Activated CD4-positive, alpha-beta T cell treated with anti-CD3 and anti-CD28 coated beads, Interleukin-2, amount 50 U/mL, for 1 hour (primary cell): ENCODE measurements around the gene LBHD2.

Experiments
- DNase-seq: peaks from one replicate; pipeline ENCODE4 v3.0.0-alpha.2; 2020

Gene LBHD2

GRCh38 chr14:103121121-103121845 lies 37.3 kb downstream of the LBHD2 start:
- no peak for DNase-seq

DNA sequence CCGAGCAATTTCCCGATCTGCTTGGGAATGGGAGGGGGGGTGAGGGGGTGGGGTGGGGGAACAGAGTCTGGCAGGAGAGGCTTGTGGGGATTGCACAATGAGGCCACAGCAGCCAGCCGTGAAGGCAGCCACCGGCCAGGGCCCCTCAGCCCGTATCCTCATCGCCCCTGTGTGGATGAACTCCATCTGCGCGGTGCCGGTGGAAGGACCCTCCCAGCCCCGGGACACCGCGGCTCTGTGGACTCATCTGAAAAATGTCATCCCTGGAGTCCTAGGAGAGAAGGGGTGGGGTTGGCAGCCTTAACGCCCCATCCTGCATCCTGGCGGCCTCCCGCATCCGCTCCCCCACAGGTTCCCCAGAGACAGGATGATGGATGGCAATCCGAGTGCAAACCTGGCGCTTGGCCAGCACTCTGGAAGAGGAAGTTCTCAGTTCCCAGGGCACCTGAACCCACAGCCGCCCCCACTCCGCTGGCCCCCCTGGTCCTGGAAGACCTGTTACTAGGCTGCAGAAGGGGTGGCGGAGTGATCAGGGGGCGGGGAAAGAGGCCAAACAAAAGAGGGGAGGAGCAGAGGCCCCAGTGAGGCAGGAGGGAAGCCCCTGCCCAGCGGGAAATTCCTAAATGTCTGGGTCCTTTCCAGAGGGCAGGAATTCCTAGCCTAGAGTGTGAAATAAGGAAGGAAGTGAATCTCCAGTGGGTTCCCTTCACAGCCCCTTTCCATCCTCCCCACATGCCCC lies 38.0 kb downstream of the LBHD2 start:
- DNase-seq: no peak

DNA sequence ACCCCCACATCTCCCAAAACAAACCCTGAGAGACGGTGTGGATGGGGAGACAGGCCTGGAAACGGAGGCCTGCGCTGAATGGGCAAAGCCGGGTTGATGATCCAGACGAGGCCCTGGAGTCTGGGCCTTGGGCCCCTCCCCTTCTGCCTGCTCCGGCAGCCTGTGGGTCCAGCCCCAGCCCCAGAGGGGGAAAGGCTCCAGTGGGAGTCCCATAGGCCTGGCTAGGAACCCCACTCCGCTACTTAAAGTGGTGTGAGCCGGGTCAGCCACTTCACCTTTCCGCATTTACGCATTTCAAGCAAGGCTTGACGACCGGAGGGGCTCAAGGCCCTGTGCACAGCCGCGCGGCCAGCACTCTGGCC lies 38.6 kb downstream of the LBHD2 start:
- DNase-seq: no peak

GRCh38 chr14:103122947-103123633 lies 39.1 kb downstream of the LBHD2 start, which contains the start of gene TNFAIP2:
TSS of gene TNFAIP2 (plus strand) at chr14:103123461. CDS start at chr14:103126458, 2,997 bp downstream.
- no peak for DNase-seq

DNA sequence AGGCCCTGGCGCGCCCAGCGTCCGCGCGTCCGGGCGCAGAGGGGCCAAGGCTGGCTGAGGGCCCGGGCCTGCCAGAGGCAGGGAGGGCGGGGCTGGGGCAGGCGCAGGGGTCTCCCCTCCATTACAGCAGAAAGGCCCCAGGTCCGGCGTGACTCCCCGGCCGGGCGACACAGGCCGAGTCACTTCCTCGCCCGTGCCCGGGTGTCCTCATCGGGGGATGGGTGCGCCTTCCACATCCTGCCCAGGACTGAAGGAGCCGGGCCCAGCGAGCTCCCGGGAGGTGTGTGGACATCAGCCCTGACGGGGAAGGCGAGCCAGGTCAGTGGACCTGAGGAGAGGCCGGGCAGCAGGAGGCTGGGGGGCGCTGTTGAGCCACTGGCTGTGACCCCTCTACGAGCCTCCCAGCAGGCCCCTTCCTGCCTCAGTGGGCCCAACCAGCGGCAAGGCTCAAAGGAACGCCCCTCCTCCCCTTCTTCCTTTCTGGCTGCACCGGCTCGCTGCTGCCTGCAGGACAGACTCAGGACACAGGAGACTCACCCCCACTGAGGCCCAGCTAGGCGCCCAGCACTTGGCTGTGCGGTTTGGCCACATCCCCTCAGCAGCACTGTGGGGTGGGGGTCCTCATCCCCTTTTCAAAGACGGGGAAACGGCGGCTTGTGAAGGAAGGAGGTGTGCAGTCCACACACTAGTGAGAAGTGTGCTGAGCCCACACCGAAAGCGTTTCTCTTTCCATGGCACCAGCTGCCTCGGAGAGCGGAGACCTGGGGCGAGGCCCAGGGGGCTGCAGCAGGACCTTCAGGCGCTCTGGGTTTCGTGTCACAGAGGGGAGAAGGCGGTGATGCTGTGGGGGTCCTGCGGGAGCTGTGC lies 39.9 kb downstream of the LBHD2 start:
- DNase-seq: no peak

DNA sequence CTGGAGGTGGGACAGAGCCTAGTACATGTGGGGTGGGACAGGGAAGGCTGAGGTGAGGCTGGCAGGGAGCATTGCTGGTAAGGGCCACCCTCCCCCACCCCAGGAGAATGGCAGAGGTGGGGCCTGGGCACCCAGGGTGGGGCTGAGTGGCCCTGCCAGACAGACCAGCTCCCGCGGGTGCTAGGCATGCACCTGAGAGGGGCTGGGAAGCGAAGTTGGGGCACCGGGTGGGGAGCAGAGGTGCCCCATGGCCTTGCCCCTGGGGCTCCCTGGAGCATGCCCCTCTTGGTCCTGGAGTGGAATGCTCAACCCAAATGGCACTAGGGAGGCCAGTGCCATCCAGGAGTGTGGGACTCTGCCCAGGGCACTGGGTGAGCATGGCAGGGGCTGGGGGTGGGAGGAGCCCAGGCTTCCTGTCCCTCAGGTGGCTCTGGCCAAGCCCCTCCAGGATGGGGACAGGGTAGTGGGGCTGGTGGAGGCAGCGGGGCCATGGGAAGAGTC lies 40.5 kb downstream of the LBHD2 start:
- DNase-seq: no peak

DNA sequence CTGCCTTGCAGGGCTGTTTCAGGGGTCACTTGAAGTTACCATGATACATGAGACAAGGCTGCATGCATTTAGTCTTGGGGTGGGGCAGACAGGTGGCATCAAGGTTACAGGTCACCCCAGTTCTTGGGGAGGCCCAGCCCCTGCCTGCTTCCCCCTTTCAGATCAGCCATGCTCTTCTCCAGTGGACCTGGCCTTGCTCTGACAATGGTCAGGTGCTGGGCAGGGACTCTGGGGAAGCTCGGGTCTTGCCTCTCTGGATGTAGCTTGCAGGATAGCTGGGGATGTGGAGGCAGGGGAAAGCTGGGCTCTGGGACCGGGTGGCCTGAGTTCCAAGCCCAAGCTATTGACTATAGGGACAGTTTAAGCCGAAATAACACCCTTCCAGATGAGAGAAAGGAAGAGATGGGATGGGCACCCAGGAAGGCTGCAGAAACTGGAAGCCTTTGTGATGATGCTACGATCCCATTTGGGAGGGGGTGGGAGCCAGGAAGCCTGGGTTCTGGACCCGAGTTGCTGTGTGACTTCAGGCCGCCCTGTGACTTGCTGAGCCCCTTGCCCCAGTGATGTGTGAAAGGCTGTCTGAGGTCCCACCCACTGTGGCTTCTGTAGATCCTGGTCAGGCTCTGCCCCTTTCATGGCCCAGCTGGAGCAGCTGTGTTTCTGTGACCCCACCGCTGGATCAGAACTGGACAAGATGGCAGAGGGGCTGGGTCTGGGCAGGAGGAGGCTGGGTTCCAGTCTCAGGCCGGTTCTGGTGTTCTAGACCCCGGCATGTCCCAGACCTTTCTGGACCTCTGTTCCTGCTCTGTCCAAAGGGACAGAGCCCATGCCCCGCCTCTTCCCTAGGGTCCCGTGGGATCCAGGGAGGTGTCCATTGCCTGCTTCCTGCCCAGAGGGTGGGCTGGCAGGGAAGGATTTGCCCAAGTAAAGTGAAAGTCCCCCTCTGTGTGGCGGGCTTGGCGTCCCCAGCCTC lies 41.4 kb downstream of the LBHD2 start:
- DNase-seq: no peak

- DNase-seq: no peak
Measured at GRCh38 chr14:103126088-103126872, 42.3 kb downstream of the LBHD2 start.

GRCh38 chr14:103126873-103127304 lies 42.9 kb downstream of the LBHD2 start:
- no peak for DNase-seq

- DNase-seq: no peak
Measured at GRCh38 chr14:103127356-103127755, 43.3 kb downstream of the LBHD2 start.

- DNase-seq: no peak
Measured at GRCh38 chr14:103127861-103128598, 44.0 kb downstream of the LBHD2 start.

DNA sequence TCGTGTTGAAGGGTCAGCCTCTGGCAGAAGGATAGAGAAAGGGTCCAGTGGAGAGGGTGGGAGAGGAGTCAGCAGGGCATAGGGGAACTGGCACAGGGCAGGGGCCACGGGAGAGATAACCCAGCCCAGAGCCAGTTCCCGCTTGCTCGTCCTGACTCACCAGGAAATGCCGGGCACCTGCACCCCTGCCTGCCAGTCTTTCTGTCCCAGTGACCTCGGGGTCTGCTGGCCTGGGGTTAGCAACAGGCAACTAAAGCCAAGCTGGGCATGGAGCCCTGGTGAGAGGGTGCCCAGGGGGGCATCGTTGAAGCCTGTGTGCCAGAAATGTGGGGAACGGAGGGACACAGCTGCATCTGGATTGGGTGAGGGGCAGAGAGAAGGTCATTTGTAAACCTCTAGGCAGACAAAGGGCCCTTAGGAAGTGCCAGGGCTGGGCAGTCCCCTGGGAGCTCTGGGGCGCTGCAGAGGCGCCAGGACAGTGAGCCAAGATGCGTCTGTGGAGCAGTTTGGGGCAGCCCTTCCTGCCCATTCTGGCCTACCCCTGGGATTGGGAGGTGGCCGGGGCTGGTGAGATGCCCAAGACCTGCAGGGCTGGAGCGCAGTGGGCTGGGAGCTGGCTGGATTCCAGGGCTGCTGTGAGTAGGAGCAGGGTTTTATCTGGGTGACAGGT lies 44.8 kb downstream of the LBHD2 start:
- DNase-seq: no peak

DNA sequence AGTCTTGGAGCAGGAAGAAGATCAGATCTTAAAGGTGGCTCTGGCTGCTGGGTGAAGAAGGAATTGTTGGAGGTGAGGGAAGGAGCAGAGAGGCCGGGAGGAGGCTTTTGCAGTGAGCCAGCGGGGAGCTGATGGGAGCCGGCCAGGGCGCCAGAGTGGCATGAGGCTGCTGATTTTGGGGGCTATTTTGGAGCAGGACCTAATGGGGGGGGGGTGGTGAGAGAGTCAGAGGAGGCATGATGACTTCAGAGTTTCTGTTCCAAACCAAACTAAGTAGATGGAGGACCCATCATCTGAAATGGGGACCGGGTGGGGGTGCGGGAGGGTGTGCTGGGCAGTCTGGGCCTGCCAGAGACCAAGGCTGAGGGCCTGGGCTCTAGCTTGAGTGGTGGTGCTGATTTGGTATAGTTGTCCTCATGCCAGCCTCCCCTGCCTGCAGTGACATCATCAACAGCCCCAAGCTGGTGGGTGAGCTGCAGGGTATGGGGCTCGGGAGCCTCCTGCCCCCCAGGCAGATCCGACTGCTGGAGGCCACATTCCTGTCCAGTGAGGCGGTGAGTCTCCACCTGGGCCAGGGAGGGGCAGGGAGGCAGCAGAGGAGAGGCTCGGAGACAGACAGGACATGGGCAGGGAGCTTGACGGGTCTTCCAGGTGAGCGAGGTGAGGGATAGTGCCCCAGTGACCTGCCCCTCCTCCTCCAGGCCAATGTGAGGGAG lies 45.4 kb downstream of the LBHD2 start:
- no peak for DNase-seq

DNA sequence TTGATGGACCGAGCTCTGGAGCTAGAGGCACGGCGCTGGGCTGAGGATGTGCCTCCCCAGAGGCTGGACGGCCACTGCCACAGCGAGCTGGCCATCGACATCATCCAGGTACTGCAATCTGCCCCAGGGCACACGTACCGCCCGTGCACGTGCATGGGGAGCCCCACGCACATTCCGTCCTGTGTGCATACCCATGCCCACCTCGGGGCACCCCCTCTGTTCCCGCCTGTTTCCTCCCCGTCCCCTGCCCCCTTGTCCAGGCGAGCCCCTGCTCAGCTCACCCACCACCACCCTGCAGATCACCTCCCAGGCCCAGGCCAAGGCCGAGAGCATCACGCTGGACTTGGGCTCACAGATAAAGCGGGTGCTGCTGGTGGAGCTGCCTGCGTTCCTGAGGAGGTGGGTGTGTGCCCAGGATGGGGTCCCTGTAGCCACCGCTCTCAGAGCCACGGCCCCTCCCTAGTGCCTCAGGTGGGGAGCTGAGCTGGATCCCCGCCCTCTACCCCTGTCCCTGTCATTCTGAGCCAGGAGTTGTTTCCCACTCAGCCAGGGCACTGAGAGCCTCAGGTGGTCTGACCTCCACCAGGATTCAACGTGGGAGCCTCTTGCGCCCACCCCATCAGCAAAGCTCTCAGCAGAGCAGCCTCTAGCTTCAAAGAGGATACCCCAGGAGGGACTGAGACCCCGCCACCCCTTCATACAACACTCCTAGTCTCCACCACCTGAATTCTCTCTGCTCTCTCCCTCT lies 46.2 kb downstream of the LBHD2 start:
- DNase-seq: no peak

GRCh38 chr14:103130965-103131364 lies 47.0 kb downstream of the LBHD2 start:
- no peak for DNase-seq

- DNase-seq: no peak
Measured at GRCh38 chr14:103131580-103131979, 47.6 kb downstream of the LBHD2 start.

DNA sequence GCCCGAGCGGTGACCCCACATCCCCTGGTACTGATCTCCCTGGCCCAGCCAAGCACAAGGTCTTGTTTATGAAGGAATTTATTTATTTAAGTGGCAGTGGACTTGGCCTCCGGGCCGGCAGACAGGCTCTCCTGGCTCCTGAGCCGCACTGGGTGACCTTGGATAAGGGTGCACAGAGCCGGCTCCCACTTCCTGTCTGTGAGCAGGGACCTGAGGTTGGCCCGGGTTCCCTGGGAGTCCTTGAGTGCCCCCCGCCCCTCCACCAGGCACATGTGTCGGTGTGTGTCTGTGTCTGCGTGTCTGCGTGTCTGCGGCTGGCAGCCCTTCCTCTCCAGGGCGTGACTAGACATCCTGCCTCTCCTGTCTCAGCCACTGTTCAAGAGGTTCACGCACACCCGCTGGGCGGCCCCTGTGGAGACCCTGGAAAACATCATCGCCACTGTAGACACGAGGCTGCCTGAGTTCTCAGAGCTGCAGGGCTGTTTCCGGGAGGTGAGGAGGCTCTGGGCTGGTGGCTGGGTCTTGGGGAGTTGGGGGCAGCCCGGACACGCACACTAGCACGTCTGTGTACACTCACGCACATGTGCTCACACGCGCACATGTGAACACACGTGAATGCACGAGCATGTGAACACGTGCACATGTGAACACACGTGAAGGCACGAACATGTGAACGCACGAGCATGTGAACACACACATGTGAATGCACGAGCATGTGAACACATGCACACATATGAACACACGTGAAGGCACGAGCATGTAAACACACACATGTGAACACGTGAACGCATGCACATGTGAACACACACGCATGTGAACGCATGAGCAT lies 48.6 kb downstream of the LBHD2 start:
- DNase-seq: no peak
